GM23248 (cell line): ENCODE results near the gene HDAC4.

Source experiments
- EZH2 ChIP-seq: fragments of 200-600 bp; sonication (generic); IDR thresholded peaks from 2 replicates; pipeline ENCODE4 v1.6.1; 2018; ENCODE audit warnings: antibody characterized with exemption, mild to moderate bottlenecking; ENCODE audit not compliant: insufficient read depth, poor library complexity, severe bottlenecking
- EZH2phosphoT487 ChIP-seq: fragments of 200-600 bp; sonication (generic); IDR thresholded peaks from 2 replicates; pipeline ENCODE4 v1.6.1; 2018; ENCODE audit warnings: antibody characterized with exemption, moderate library complexity, mild to moderate bottlenecking, low read depth; ENCODE audit not compliant: insufficient read depth

- TF ChIP-seq EZH2: no peak
- TF ChIP-seq EZH2phosphoT487: no peak
These were observed 259.6 kb downstream of the HDAC4 start for GRCh38 chr2:239141021-239141760.
